Prostate gland (tissue), 2 donors: Measurements from ENCODE around the gene AUTS2. TPM values are rescaled to one million over a fixed set of nuclear protein-coding genes. Genes with fewer than 3 reads are reported as not detected.

Experiments used
- DNase-seq: peaks from one replicate; pipeline ENCODE4 v3.0.0-alpha.2; 2019; ENCODE audit warnings: low spot score
- H3K27ac ChIP-seq, 2 donors: fragments of 200-600 bp; sonication (generic); 2 replicates each; pipeline ENCODE4 v1.5.1; 2017 to 2019
- H3K27me3 ChIP-seq: fragments of 200-600 bp; sonication (generic); replicated peaks from 2 replicates; pipeline ENCODE4 v1.5.1; 2019; ENCODE audit not compliant: insufficient read depth
- H3K36me3 ChIP-seq, 2 donors: fragments of 200-600 bp; sonication (generic); 1 replicate in 1 of 2; 2 replicates in 1 of 2; pipeline versions ENCODE4 v1.5.1 to v1.8.1; 2017 to 2019
- H3K4me1 ChIP-seq: fragments of 200-600 bp; sonication (generic); replicated peaks from 2 replicates; pipeline ENCODE4 v1.5.1; 2019
- H3K4me3 ChIP-seq, 2 donors: fragments of 200-600 bp; sonication (generic); 2 replicates each; pipeline ENCODE4 v1.5.1; 2017 to 2019
- H3K9me3 ChIP-seq: fragments of 200-600 bp; sonication (generic); 2 replicates; pipeline ENCODE4 v1.5.1; 2017
- POLR2A ChIP-seq: fragments of 450-650 bp; IDR thresholded peaks from one replicate; pipeline ENCODE4 v1.6.1; 2016; ENCODE audit warnings: antibody characterized with exemption, mild to moderate bottlenecking
- POLR2AphosphoS5 ChIP-seq: sonication (generic); formaldehyde crosslinking; IDR thresholded peaks from one replicate; pipeline ENCODE4 v1.6.1; 2017; ENCODE audit warnings: antibody characterized with exemption
- WGBS: methylation state at CpG from one replicate; pipeline ENCODE4 v1.1.5; 2018; 5-methylcytosine and 5-hydroxymethylcytosine counted together
- intact Hi-C: fragments of 100-400 bp; cut with DNase I; formaldehyde crosslinking; loops from one replicate; pipeline ENCODE4 v1.14.2; 2022
- total RNA-seq, 2 donors: library from RNA; depleted of rRNA; stranded (reverse); fragments of >200 nt; gene quantifications; one replicate each; pipeline ENCODE4 v1.1.0, GENCODE V29; 2016
- TF ChIP-seq, protein P1 (sequence below), 4 experiments: fragments of 200-600 bp in 2 of 4; fragments of 450-650 bp in 2 of 4; sonication (generic) in 2 of 4; IDR thresholded peaks; 1 replicate in 3 of 4; 2 replicates in 1 of 4; pipeline ENCODE4 v1.5.1; 2016 to 2019; ENCODE audit warnings: antibody characterized with exemption in 4 of 4, mild to moderate bottlenecking in 2 of 4, moderate library complexity in 2 of 4

AUTS2 gene
- total RNA-seq, 2 donors from 2014 or later, result 25.0 to 55.2 TPM

DNA sequence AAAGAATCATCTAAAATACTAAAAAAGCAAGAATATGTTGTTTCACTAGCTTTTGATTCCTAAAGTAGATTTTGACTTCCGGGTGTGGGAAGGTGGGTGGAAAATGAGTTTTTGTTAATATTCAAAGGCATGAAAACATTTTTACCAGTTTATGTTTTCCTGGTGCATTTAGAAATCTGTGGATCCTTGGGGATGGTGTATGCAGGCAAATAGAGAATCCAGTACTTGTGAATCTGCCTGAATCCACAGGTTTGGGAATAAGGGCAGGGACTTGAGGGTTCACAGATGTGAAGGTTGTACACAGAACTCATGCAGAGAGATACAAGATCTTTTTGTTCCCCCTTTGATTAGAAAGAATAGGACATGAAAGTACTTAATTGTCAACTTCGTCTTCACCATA is 22.4 kb downstream of the AUTS2 start:
- Histone ChIP-seq H3K4me3 (no peak overlapping the region), H3K27ac (no peak overlapping the region), H3K4me1 (no peaks in the 10 kb centered on the region), H3K27me3 (no peaks in the 10 kb centered on the region), H3K36me3 (no peaks in the 10 kb centered on the region), H3K9me3 (no peaks in the 10 kb centered on the region)
- WGBS, result 89% methylated on average over 2 of the region's 2 CpGs
- no peak for DNase-seq
- TF ChIP-seq POLR2A (no peak), POLR2AphosphoS5 (no peak)
- TF ChIP-seq, protein P1, sequence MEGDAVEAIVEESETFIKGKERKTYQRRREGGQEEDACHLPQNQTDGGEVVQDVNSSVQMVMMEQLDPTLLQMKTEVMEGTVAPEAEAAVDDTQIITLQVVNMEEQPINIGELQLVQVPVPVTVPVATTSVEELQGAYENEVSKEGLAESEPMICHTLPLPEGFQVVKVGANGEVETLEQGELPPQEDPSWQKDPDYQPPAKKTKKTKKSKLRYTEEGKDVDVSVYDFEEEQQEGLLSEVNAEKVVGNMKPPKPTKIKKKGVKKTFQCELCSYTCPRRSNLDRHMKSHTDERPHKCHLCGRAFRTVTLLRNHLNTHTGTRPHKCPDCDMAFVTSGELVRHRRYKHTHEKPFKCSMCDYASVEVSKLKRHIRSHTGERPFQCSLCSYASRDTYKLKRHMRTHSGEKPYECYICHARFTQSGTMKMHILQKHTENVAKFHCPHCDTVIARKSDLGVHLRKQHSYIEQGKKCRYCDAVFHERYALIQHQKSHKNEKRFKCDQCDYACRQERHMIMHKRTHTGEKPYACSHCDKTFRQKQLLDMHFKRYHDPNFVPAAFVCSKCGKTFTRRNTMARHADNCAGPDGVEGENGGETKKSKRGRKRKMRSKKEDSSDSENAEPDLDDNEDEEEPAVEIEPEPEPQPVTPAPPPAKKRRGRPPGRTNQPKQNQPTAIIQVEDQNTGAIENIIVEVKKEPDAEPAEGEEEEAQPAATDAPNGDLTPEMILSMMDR (IDR thresholded peaks at IDR 0.05), result no peak
- intact Hi-C loops, result no loop called here

DNA sequence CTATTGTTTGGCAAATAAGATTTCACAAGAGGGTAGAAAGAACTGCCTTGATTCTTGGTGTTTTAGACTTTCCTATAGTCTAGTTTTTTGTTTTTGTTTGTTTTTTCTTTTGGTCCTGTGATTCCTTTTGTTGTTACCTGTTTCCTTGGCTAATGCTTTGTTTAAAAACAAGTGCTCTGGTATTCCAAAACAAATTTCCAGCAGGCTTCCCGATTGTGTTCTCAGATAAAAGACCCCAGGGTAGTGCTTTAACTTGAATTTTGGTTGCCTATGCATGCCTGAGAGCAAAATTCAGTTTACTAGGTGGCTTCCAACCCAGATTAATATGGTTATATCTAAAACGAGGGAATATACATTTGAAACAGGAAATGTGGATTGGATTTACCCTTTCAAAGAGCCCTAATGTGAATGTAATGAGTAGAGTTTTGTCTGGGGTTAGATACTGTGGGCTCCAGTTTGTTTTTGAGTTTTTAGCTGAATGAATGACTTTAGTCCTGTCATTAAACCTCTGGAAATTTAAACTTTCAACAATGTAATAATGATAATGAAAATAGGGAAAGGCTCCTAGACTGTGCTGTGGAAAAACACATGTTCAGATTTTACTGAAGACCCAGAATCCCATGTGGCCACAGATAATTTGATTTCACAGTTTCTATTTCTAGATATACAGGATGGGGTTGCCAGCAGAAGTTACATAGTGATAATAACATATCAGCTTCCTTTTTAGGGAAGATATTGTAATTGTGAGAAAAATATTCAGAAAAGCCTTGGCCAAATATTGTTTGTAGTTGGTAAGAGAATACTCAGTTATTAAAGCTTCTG is 23.9 kb downstream of the AUTS2 start:
- Histone ChIP-seq H3K4me1 (no peaks in the 10 kb centered on the region), H3K9me3 (no peaks in the 10 kb centered on the region), H3K27me3 (no peaks in the 10 kb centered on the region), H3K27ac (no peak overlapping the region), H3K36me3 (no peaks in the 10 kb centered on the region), H3K4me3 (no peak overlapping the region)
- no peak for TF ChIP-seq POLR2AphosphoS5
- no peak for TF ChIP-seq POLR2A
- TF ChIP-seq, protein P1 (IDR thresholded peaks at IDR 0.05), result no peak
- intact Hi-C loops, result no loop called here
- 50% methylated on average over 2 of the region's 2 CpGs for WGBS
- no peak for DNase-seq

DNA sequence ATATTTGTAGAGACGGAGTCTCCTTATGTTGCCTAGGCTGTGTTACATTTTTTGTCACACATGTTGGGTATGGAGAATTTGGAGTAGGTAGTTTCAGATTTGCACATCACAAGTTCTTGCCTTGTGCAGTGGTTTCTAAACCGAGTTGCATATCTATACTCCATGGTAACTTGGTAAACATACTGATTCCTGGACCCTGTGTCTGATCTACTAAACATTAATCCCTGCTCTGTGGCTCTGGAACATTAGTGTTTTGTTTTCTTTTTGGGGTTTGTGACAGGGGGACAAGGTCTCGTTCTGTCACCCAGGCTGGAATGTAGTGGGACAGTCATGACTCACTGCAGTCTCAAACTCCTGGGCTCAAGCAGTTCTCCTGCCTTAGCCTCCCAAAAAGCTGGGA is 24.7 kb downstream of the AUTS2 start:
- H3K27ac ChIP-seq, result no peak overlapping the region
- H3K9me3 ChIP-seq, result no peaks in the 10 kb centered on the region
- H3K27me3 ChIP-seq, result no peaks in the 10 kb centered on the region
- intact Hi-C loops, result no loop called here
- no peak for DNase-seq
- TF ChIP-seq, protein P1 (IDR thresholded peaks at IDR 0.05), result no peak
- no peak for TF ChIP-seq POLR2A
- TF ChIP-seq POLR2AphosphoS5, result no peak
- 86% methylated on average over 3 of the region's 3 CpGs for WGBS
- H3K4me3 ChIP-seq, result no peak overlapping the region
- H3K4me1 ChIP-seq, result no peaks in the 10 kb centered on the region
- no peaks in the 10 kb centered on the region for H3K36me3 ChIP-seq

DNA sequence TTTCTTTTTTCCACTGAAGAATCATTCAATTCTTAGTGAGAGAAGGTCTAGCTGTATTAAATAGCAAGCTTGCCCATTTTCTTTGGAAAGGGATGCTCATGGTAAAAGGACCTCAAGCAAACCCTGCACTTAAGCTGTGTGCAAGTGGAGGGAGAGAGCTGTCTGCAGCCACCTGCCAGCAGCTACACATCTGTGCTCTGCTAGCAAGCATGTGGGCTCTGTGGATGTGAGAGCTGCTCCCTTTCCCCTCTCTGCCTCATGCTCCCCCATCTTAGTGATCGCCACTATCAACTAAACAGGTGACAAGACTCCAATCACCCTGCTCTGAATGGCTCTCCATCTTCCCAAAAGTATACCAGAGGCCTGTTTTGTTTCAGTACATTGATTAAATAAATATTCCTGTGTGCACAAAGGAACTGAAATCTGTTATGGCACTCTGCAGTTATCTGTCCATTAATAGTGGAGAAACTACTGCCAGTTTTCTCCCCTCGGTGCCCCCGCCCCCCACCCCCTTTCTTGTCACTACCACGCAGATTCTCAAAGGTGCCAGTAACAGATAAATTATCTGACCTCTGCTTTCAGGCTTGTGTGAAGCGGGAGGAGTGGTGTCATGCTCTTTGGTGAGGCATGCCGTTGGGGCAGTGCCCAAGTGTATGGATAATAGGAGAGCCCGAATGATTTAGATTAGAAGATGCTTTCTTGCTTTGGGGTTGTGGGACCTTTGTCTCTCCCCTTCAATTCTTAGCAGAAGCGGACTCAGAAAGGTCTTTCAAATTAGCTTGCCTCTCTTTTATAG is 26.4 kb downstream of the AUTS2 start:
- TF ChIP-seq, protein P1 (IDR thresholded peaks at IDR 0.05), result no peak
- intact Hi-C loops, result no loop called here
- H3K9me3 ChIP-seq, result no peaks in the 10 kb centered on the region
- no peak overlapping the region for H3K4me3 ChIP-seq
- H3K4me1 ChIP-seq, result no peaks in the 10 kb centered on the region
- DNase-seq, result no peak
- no peaks in the 10 kb centered on the region for H3K27me3 ChIP-seq
- no peak overlapping the region for H3K27ac ChIP-seq
- H3K36me3 ChIP-seq, result no peaks in the 10 kb centered on the region
- WGBS, result 80% methylated on average over 8 of the region's 8 CpGs
